RWPE1 (cell line): ENCODE data around the gene LSR.

Experiments used
- CTCF ChIA-PET: fragments of 350-600 bp; sonication (Branson Sonifier 250); formaldehyde crosslinking; extraction: SDS; loops from one replicate; lab custom pipeline; 2021; lab: Yijun Ruan, JAX
- POLR2A ChIA-PET: fragments of 400-600 bp; formaldehyde crosslinking; extraction: SDS; loops from one replicate; lab custom pipeline; 2020; ENCODE audit warnings: antibody characterized with exemption; ENCODE audit not compliant: low non-redundant PET; lab: Yijun Ruan, JAX
- DNase-seq: peaks from one replicate; pipeline ENCODE4 v3.0.0; 2012; ENCODE audit warnings: low spot score
- H3K27ac ChIP-seq: fragments of 450-650 bp; 2 replicates; pipeline ENCODE4 v1.5.1; 2017
- TF ChIP-seq, protein P1 (sequence below): fragments of 450-650 bp; conservative IDR thresholded peaks from 2 replicates; pipeline ENCODE4 v1.5.1; 2017; ENCODE audit warnings: low read depth, mild to moderate bottlenecking

LSR gene

DNA sequence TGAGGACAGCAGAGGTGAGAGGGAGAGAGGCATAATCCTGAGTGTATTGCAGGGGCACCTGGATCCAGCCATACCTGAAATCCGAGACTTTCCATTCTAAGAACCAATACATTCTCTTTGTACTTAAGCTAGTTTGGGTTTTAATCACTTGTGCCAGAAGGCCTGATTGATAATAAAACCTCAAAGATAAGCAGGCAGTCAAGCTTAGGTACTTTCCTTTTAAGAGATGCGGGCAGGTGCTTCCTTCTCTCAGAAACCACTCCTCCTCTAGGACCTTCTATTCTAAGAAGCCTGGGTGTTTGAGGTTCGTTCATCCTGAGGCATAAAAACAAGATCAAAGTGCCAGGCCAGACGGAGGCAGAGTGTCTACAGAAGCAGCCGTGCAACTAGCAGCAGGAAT, 42.4 kb upstream of the LSR start:
- POLR2A ChIA-PET: no interaction called here
- no peak for DNase-seq
- TF ChIP-seq, protein P1, sequence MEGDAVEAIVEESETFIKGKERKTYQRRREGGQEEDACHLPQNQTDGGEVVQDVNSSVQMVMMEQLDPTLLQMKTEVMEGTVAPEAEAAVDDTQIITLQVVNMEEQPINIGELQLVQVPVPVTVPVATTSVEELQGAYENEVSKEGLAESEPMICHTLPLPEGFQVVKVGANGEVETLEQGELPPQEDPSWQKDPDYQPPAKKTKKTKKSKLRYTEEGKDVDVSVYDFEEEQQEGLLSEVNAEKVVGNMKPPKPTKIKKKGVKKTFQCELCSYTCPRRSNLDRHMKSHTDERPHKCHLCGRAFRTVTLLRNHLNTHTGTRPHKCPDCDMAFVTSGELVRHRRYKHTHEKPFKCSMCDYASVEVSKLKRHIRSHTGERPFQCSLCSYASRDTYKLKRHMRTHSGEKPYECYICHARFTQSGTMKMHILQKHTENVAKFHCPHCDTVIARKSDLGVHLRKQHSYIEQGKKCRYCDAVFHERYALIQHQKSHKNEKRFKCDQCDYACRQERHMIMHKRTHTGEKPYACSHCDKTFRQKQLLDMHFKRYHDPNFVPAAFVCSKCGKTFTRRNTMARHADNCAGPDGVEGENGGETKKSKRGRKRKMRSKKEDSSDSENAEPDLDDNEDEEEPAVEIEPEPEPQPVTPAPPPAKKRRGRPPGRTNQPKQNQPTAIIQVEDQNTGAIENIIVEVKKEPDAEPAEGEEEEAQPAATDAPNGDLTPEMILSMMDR: no peak
- CTCF ChIA-PET: no interaction called here
- no peak overlapping the region for H3K27ac ChIP-seq

DNA sequence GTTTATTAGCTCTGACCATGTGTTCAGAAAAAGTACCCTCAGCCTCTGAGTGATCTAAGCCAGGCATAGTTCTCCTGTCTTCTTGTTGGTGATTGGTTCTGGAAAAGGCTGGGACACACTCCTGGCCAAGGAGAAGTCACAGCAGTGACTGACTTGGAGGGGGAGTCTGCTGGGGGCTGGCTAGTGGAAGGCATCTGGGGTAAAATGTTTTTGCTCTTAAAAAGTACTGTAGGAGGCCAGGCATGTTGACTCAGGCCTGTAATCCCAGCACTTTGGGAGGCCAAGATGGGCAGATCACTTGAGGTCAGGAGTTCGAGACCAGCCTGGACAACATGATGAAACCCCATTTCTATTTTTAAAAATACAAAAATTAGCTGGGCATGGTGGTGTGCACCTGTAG, 41.9 kb upstream of the LSR start:
- POLR2A ChIA-PET: no interaction called here
- TF ChIP-seq, protein P1: no peak

DNA sequence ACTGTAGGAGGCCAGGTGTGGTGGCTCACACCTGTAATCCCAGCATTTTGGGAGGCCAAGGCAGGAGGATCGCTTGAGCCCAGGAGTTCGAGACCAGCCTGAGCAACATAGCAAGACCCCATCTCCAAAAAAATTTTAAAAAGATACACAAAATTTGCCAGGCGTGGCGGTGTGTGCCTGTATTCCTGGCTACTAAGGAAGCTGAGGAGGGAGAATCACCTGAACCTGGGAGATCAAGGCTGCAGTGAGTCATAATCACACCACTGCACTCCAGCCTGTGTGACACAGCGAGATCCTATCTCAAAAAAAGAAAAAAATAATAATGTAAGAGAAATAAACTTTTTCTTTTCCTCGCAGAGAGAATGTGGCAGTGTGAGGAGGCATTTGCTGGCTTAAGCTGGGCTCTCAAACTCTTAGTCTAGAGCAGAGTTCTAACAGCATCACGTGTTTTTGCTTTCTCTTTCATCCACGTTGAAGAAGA, 41.4 kb upstream of the LSR start:
- CTCF ChIA-PET: interaction anchor here (0.6 kb wide), 1 partner anchor 1291 kb away, joined by 3 read pairs; no protein-coding TSS in a partner anchor
- POLR2A ChIA-PET: interaction anchor here (0.5 kb wide), 1 partner anchor 28 kb away, joined by 3 read pairs; no protein-coding TSS in a partner anchor

More for the DNA sequence above, 41.9 kb upstream of the LSR start:
- CTCF ChIA-PET: no interaction called here
- no peak for DNase-seq
- H3K27ac ChIP-seq: no peak overlapping the region

DNA sequence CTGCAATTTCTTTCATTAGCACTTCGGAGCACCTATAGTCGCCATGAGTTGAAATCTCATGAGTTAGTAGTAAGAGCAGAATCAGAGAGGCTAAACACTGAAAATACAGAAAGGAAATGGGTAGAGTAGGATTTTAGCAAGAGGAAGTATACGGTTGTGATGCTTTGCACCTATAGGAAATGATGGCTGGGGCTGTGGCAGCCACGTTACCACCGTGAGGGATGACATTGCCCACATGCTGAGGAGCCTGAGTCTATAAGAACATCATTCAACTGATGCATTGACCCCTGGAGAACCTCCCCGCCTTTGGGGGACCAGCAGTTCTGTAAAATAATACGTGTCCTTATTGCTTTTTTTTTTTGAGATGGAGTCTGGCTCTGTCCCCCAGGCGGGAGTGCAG, 40.7 kb upstream of the LSR start:
- ChIA-PET POLR2A (interaction anchor here (0.5 kb wide), 1 partner anchor 27 kb away, joined by 3 read pairs; no protein-coding TSS in a partner anchor), CTCF (interaction anchor here (0.6 kb wide), 1 partner anchor 1292 kb away, joined by 3 read pairs; no protein-coding TSS in a partner anchor)
- DNase-seq: no peak
- TF ChIP-seq, protein P1: no peak
- no peak overlapping the region for H3K27ac ChIP-seq

More for the DNA sequence above, 41.4 kb upstream of the LSR start:
- no peak overlapping the region for H3K27ac ChIP-seq
- no peak for DNase-seq
- TF ChIP-seq, protein P1: no peak

DNA sequence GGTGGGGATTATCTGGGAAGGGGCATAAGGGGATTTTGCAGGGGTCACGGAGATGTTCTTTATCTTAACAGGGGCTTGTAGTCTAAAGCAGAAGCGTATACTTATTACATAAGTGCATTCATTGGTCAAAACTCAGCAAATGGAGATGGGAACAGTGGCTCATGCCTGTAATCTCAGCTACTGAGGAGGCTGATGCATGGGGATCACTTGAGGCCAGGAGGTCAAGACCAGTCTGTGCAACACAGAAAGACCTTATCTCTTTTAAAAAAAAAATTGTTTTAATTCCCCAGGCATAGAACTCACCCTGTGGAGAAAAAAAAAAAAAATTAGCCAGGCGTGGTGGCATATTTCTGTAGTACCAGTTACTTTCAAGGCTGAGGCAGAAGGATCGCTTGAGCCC, 39.2 kb upstream of the LSR start:
- TF ChIP-seq, protein P1: no peak
- no peak for DNase-seq
- H3K27ac ChIP-seq: no peak overlapping the region
- ChIA-PET CTCF (no interaction called here), POLR2A (no interaction called here)

DNA sequence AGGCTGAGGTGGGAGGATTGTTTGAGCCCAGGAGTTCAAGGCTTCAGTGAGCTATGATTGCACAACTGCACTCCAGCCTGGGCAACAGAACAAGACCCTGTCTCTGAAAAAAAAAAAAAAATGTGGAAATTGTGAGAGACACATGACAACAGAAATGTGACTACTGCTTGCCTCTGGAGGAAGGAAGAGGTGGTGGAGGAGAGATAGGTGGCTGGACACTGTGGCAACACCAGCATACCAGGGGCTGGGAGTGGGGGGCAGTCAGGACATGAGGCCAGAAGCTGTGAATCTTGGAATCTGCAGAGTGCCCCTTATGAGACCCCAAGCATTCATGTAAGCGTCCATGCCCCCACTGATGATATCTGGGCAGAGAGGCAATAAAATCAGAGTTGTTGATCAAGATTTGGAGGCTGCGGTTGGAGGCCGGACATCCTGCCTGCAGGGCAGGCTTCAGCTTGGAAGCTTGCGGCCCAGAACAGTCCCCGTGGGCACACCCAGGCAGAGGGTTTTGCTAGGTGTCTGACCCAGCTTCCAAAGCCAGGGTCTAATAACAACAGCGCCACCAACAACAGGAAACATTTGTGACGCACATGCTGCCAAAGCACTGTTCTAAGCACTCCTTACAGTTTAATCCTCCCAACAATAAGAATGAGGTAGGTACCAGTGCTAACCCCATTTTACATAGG, 37.1 kb upstream of the LSR start:
- TF ChIP-seq, protein P1: no peak
- no peak for DNase-seq
- H3K27ac ChIP-seq: no peak overlapping the region
- ChIA-PET CTCF (no interaction called here), POLR2A (no interaction called here)
